GM12875 (cell line): ENCODE data around the gene MAP1LC3A.

ENCODE experiments used
- H3K4me3 ChIP-seq: one replicate; pipeline ENCODE4 v1.5.1; 2011; ENCODE audit warnings: low read depth, low read length, control low read depth
- CTCF ChIP-seq: IDR thresholded peaks from 2 replicates; pipeline ENCODE4 v1.5.1; 2011; ENCODE audit warnings: low read depth, mild to moderate bottlenecking, control low read depth, inconsistent platforms, low read length, moderate library complexity, borderline replicate concordance; ENCODE audit not compliant: insufficient read depth

The MAP1LC3A gene

DNA sequence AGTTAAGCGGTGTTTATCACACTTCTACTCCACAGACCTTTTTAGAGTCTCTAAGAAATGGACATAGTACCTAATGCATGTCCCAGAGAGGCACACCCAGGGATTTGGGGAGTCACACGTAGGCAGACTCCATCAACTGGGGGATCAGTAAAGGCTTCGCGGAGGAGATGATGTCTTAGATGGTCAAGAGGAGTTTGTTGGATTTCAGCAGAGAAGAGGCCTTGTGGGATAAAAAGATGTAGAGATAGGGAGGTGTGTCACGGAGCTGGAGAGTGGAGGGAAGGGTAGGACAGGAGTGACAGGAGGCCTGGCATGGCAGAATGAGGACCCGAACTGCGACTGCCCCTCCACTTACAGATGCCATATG lies 33.2 kb upstream of the MAP1LC3A start:
- no peak for TF ChIP-seq CTCF
- no peak overlapping the region for H3K4me3 ChIP-seq

- no peak overlapping the region for H3K4me3 ChIP-seq
- no peak for TF ChIP-seq CTCF
These were observed 32.7 kb upstream of the MAP1LC3A start for GRCh38 chr20:34525709-34526416.

GRCh38 chr20:34526466-34526865 lies 32.1 kb upstream of the MAP1LC3A start:
- no peak for TF ChIP-seq CTCF
- H3K4me3 ChIP-seq = no peak overlapping the region

DNA sequence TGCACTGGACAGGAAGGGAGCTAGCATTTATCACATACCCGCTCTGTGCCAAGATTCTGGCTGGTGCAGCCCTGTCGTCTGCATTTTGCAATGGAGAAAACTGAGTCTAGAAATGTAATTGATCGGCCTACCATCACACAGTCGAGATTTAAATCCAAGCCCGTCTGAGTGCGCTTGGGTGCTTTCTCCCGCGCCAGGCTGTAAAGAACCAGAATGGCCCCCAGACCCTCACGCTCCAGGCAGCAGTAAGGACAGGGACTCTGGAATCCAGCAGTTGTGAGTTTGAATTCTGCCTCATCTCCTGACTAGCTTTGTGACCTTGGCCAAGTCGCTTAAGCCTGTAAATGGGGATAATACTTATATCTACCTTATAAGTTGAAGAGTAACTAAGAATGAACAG lies 31.5 kb upstream of the MAP1LC3A start:
- TF ChIP-seq CTCF = no peak
- H3K4me3 ChIP-seq = no peak overlapping the region

GRCh38 chr20:34528921-34529297 lies 29.6 kb upstream of the MAP1LC3A start:
- no peak overlapping the region for H3K4me3 ChIP-seq
- TF ChIP-seq CTCF = no peak

- H3K4me3 ChIP-seq = no peak overlapping the region
- no peak for TF ChIP-seq CTCF
These were observed 28.8 kb upstream of the MAP1LC3A start for GRCh38 chr20:34529742-34530141.

- no peak overlapping the region for H3K4me3 ChIP-seq
These were observed 28.2 kb upstream of the MAP1LC3A start for GRCh38 chr20:34530342-34530741.

More at GRCh38 chr20:34530342-34530741, 28.2 kb upstream of the MAP1LC3A start:
- no peak for TF ChIP-seq CTCF
